GM21515 (cell line): ENCODE measurements around the gene TXNRD2.

Source experiments
- ATAC-seq: cut with Tn5 transposase; IDR thresholded peaks from one replicate; pipeline ENCODE4 v1.9.1; 2021; ENCODE audit not compliant: unreplicated experiment

TXNRD2 gene

GRCh38 chr22:19967850-19968449 lies 26.3 kb upstream of the TXNRD2 start:
- ATAC-seq: no peak

GRCh38 chr22:19966908-19967750 lies 25.5 kb upstream of the TXNRD2 start:
- ATAC-seq: no peak

- no peak for ATAC-seq
Measured at GRCh38 chr22:19965771-19966709, 24.4 kb upstream of the TXNRD2 start.

GRCh38 chr22:19964701-19965386 lies 23.2 kb upstream of the TXNRD2 start:
- ATAC-seq: no peak

- ATAC-seq: no peak
Measured at GRCh38 chr22:19963863-19964642, 22.4 kb upstream of the TXNRD2 start.

- no peak for ATAC-seq
Measured at GRCh38 chr22:19962909-19963806, 21.5 kb upstream of the TXNRD2 start.

- no peak for ATAC-seq
Measured at GRCh38 chr22:19962246-19962908, 20.8 kb upstream of the TXNRD2 start.

GRCh38 chr22:19961868-19962245 lies 20.2 kb upstream of the TXNRD2 start:
- ATAC-seq: no peak

- ATAC-seq: no peak
Measured at GRCh38 chr22:19961201-19961580, 19.6 kb upstream of the TXNRD2 start.

- ATAC-seq: no peak
Measured at GRCh38 chr22:19960491-19961200, 19.0 kb upstream of the TXNRD2 start.

GRCh38 chr22:19959587-19960490 lies 18.2 kb upstream of the TXNRD2 start:
- ATAC-seq: no peak

GRCh38 chr22:19959043-19959586 lies 17.5 kb upstream of the TXNRD2 start:
- ATAC-seq: no peak

- no peak for ATAC-seq
Measured at GRCh38 chr22:19958083-19959042, 16.7 kb upstream of the TXNRD2 start.

GRCh38 chr22:19957445-19957844 lies 15.8 kb upstream of the TXNRD2 start:
- no peak for ATAC-seq
